Activated gamma-delta T cell (primary cell): Measurements from ENCODE around the gene TNK2.
"Not testable (repeated sequence)": the region's sequence is repeated elsewhere in the genome, so short reads cannot be mapped to it uniquely, and the experiment has no call there.

ENCODE experiments used
- DNase-seq: peaks from one replicate; lab custom pipeline; 2025; lab: John Stamatoyannopoulos, UW

The TNK2 gene

GRCh38 chr3:195821403-195822130 lies 86.8 kb downstream of the TNK2 start:
- no peak for DNase-seq

GRCh38 chr3:195820901-195821300 lies 87.5 kb downstream of the TNK2 start:
- DNase-seq, result no peak

- DNase-seq, result no peak
These were observed 88.2 kb downstream of the TNK2 start for GRCh38 chr3:195820186-195820585.

GRCh38 chr3:195818301-195818700 lies 90.0 kb downstream of the TNK2 start:
- DNase-seq, result no peak

- no peak for DNase-seq
These were observed 90.7 kb downstream of the TNK2 start for GRCh38 chr3:195817578-195818135.

- not testable (repeated sequence) for DNase-seq
These were observed 92.0 kb downstream of the TNK2 start for GRCh38 chr3:195816276-195816913.

- DNase-seq, result no peak
These were observed 93.1 kb downstream of the TNK2 start for GRCh38 chr3:195815169-195815771.

- no peak for DNase-seq
These were observed 94.3 kb downstream of the TNK2 start for GRCh38 chr3:195813916-195814640.
